Uterus (tissue), 4 donors: ENCODE measurements around the gene HSPBP1. TPM values are rescaled to one million over a fixed set of nuclear protein-coding genes. Genes with fewer than 3 reads are reported as not detected.

Experiments
- DNase-seq, 2 donors: peaks; one replicate each; pipeline ENCODE4 v3.0.0-alpha.2; 2019 to 2020
- H3K27ac ChIP-seq, 2 donors: fragments of 200-600 bp; sonication (generic); 1 replicate in 1 of 2; 2 replicates in 1 of 2; pipeline ENCODE4 v1.5.1; 2016 to 2018
- H3K27me3 ChIP-seq, 2 donors: fragments of 200-600 bp; sonication (generic); one replicate each; pipeline ENCODE4 v1.5.1; 2018 to 2019; ENCODE audit warnings: control low read depth in 1 of 2
- H3K36me3 ChIP-seq, 2 donors: fragments of 200-600 bp; sonication (generic); one replicate each; pipeline ENCODE4 v1.5.1; 2019; ENCODE audit warnings: control low read depth in 1 of 2
- H3K4me1 ChIP-seq, 2 donors: fragments of 200-600 bp; sonication (generic); one replicate each; pipeline ENCODE4 v1.5.1; 2018 to 2019; ENCODE audit warnings: control low read depth in 1 of 2
- H3K4me3 ChIP-seq, 2 donors: fragments of 200-600 bp; sonication (generic); 1 replicate in 1 of 2; 2 replicates in 1 of 2; pipeline ENCODE4 v1.5.1; 2018 to 2019; ENCODE audit warnings: mild to moderate bottlenecking in 1 of 2
- H3K9me3 ChIP-seq, 2 donors: fragments of 200-600 bp; sonication (generic); one replicate each; pipeline ENCODE4 v1.5.1; 2019; ENCODE audit warnings: control low read depth in 1 of 2
- CTCF ChIP-seq, 4 experiments: fragments of 200-600 bp in 2 of 4; fragments of 450-650 bp in 2 of 4; sonication (generic) in 2 of 4; IDR thresholded peaks; one replicate each; pipeline ENCODE4 v1.5.1; 2016 to 2019; ENCODE audit warnings: antibody characterized with exemption in 4 of 4, mild to moderate bottlenecking in 2 of 4, moderate library complexity in 1 of 4
- POLR2A ChIP-seq, 2 donors: fragments of 450-650 bp; IDR thresholded peaks; one replicate each; pipeline ENCODE4 v1.6.1; 2016; ENCODE audit warnings: antibody characterized with exemption in 2 of 2, mild to moderate bottlenecking in 1 of 2, moderate library complexity in 1 of 2
- intact Hi-C: fragments of 100-400 bp; cut with DNase I; formaldehyde crosslinking; loops from one replicate; pipeline ENCODE4 v1.15.1; 2023; ENCODE audit warnings: low total_unique reads
- total RNA-seq, 4 donors: library from RNA; depleted of rRNA in 3 of 4; stranded (reverse); fragments of >200 nt in 3 of 4; gene quantifications; one replicate each; pipeline versions ENCODE4 v1.1.0 to v1.2.4, GENCODE V29; 2014 to 2023
- donor health status: DM: yes; HTN: yes; CAD: no.

The HSPBP1 gene
- total RNA-seq, 4 donors from 2014 or later, result 1.3 to 37.4 (median 25.6) TPM

- Histone ChIP-seq H3K4me1 (no peaks in the 10 kb centered on the region), H3K36me3 (no peaks in the 10 kb centered on the region), H3K4me3 (no peak overlapping the region), H3K9me3 (no peaks in the 10 kb centered on the region), H3K27me3 (no peaks in the 10 kb centered on the region), H3K27ac (no peak overlapping the region)
- DNase-seq, result no peak
- TF ChIP-seq POLR2A (IDR thresholded peaks at IDR 0.05) (no peak), CTCF (IDR thresholded peaks at IDR 0.05) (no peak)
- intact Hi-C loops, result no loop called here
Observed at GRCh38 chr19:55244004-55244680, 35.8 kb downstream of the HSPBP1 start.

GRCh38 chr19:55242517-55242916 is 37.4 kb downstream of the HSPBP1 start:
- Histone ChIP-seq H3K4me1 (no peaks in the 10 kb centered on the region), H3K9me3 (no peaks in the 10 kb centered on the region), H3K27me3 (no peaks in the 10 kb centered on the region), H3K27ac (no peak overlapping the region), H3K4me3 (no peak overlapping the region), H3K36me3 (no peaks in the 10 kb centered on the region)
- no peak for TF ChIP-seq POLR2A (IDR thresholded peaks at IDR 0.05)
- no peak for TF ChIP-seq CTCF (IDR thresholded peaks at IDR 0.05)
- intact Hi-C loops, result no loop called here
- DNase-seq, result no peak

- H3K27ac ChIP-seq, result no peak overlapping the region
- no peaks in the 10 kb centered on the region for H3K4me1 ChIP-seq
- TF ChIP-seq POLR2A (IDR thresholded peaks at IDR 0.05) (no peak), CTCF (IDR thresholded peaks at IDR 0.05) (no peak)
- H3K9me3 ChIP-seq, result no peaks in the 10 kb centered on the region
- H3K36me3 ChIP-seq, result no peaks in the 10 kb centered on the region
- no peak overlapping the region for H3K4me3 ChIP-seq
- no peak for DNase-seq
- no peaks in the 10 kb centered on the region for H3K27me3 ChIP-seq
- intact Hi-C loops, result no loop called here
Observed at GRCh38 chr19:55241935-55242464, 37.9 kb downstream of the HSPBP1 start.

GRCh38 chr19:55241143-55241934 is 38.6 kb downstream of the HSPBP1 start:
- H3K27me3 ChIP-seq, result no peaks in the 10 kb centered on the region
- H3K4me3 ChIP-seq, result no peak overlapping the region
- TF ChIP-seq POLR2A (IDR thresholded peaks at IDR 0.05) (no peak), CTCF (IDR thresholded peaks at IDR 0.05) (no peak)
- no peak for DNase-seq
- no peaks in the 10 kb centered on the region for H3K9me3 ChIP-seq
- no peaks in the 10 kb centered on the region for H3K36me3 ChIP-seq
- intact Hi-C loops, result no loop called here
- H3K4me1 ChIP-seq, result no peaks in the 10 kb centered on the region
- no peak overlapping the region for H3K27ac ChIP-seq

GRCh38 chr19:55240713-55241020 is 39.2 kb downstream of the HSPBP1 start:
- no peak for DNase-seq
- Histone ChIP-seq H3K27ac (no peak overlapping the region), H3K4me1 (no peaks in the 10 kb centered on the region), H3K4me3 (no peak overlapping the region), H3K9me3 (no peaks in the 10 kb centered on the region), H3K36me3 (no peaks in the 10 kb centered on the region), H3K27me3 (no peaks in the 10 kb centered on the region)
- intact Hi-C loops, result no loop called here
- TF ChIP-seq POLR2A (IDR thresholded peaks at IDR 0.05) (no peak), CTCF (IDR thresholded peaks at IDR 0.05) (no peak)
